HG03457 (cell line): ENCODE results near the gene UBE3D.
"Not testable (repeated sequence)": the region's sequence is repeated elsewhere in the genome, so short reads cannot be mapped to it uniquely, and the experiment has no call there.

Experiments used
- ATAC-seq: cut with Tn5 transposase; IDR thresholded peaks from one replicate; pipeline ENCODE4 v1.9.1; 2021; ENCODE audit warnings: moderate number of reproducible peaks; ENCODE audit not compliant: unreplicated experiment

UBE3D gene

DNA sequence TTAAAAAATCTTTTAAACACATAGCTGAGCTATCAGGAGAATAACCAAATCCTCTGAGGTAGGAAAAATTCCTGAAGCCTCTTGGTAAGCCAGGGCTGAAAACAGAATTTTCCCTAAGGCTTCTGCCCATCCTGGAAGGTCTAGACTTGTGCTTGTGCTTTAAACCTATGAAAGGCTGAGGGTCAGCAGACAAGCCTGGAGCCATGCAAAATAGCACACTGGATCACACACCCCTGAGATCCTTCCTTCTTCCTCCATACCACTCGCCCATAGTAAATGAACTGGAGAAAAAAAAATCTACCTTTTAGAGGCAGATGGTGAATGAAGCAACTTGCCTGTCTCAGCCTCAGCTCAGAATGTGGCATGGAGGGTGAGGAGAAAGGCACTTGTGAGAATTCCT, 144.4 kb downstream of the UBE3D start:
- ATAC-seq, result no peak

DNA sequence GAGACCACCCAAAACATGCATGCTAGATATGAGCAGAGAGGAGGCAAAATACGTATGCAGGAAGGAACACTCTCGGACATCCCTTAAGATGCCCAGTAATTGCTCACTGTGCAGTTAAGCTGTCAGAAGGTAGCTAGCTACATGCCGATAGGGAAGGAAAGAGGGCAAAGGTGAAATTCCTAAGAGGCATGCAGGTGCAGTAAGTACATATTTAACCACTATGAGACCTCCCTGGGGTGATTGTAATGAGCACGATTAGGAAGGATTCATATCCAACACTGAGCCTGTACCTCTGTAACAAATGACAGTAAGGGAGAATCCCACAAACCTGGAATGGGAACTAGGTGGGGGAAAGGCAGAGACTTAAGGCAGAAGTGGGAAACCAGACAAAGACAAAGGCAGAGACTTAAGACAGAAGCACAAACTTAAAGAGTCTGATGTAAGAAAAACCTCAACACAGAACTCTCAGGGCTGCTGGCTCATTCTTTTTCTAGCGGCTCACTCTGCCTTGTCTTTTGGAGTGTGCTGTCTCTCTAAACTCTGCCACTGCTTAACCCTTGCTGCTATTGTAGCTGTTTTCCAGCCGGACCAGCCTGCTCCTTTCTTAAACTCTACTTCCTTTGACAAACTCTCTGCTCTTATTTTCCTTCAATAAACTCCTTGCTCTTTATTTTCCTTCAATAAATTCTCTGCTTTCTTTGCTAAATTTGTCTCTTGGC, 148.1 kb downstream of the UBE3D start:
- ATAC-seq, result no peak

DNA sequence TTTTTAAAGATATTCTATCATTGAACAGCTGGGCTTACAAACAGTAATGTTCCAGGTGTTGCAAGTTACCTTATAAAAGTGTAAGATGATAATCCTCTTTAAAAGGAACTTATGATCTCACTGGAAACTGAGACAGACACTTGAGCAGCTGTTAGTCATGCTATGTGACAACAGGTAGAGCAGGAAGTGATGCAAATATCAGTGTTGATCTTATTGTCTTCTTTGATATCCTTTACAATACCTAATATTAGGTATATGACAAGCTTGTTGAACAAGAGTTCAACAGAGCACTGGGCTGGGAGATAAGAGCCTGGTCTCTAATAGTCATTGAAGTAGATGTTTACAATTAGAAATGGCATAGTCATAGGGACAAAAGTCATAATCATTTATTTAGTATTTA, 150.0 kb downstream of the UBE3D start:
- no peak for ATAC-seq

DNA sequence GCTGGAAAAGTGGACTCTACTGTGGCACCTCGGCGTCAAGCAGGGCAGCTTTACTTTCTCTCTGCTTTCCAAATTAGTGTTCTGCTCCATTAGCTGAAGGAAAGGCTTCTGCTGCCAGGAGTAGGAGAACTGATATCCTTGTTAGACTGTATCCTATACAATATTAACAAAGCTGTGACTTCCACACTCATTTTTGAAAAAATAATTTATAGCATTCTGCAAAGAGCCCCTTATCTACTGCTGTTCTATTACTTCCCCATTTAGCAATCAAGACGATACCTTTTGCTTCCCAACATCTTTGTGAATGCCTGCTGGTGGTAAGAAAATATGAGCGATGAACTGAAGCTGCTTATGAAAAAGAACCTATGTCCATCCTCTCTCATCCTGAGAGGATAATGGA, 151.1 kb downstream of the UBE3D start:
- no peak for ATAC-seq

DNA sequence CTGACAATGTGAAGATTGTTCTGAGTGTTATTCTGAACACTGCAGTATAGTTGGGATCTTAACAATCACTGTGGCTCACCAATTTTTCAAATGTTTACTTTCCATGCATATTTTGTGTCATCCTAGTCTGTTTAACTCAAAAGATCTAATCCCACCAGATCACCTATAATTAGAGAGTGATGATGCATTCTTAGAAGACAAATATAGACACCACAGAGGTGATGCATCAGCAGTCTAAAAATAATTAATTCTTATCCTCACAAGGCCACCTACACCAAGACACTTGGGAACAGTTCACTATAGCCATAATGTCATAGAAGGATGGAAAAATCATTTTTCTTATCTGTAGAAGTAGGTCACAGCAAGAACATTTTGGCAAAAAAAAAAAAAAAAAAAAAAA, 154.8 kb downstream of the UBE3D start:
- ATAC-seq, result no peak

DNA sequence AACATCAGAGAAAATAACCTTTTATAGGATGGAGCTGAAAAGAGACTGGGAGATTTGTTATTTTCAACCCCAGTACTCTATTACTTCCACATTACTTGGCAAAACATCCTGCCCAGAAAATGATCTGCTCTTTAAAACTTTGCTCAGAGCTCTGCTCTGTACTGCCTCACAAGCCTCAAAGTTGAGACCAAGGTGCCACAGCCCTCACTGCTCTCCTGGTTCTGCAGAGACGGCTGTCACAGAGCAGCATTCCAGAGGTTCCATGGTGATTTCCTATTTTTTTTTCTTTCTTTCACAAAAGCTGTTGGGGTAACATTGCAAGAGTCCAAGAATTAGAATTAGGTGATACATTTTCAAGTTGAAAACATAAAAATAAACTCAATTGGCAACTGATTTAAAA, 155.2 kb downstream of the UBE3D start:
- ATAC-seq, result no peak

DNA sequence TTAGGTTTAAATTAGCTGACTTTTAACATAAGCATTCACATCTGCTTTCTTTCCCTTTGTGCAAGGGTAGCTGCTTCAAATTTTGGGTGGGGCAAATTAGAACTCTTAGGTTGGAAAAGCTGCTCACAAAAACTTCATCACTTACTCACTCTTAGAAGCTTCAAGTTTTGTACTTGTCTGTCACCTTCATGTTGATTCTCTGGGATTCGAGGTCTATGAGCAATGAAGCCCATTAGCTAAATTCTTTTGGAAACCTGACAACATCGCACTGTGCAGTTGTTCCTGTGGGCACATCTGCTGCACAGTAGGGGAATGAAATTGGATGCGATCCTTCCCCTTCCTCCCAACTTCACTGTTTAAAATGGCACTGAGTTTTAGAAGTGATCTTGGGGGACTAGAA, 156.1 kb downstream of the UBE3D start:
- ATAC-seq, result no peak

DNA sequence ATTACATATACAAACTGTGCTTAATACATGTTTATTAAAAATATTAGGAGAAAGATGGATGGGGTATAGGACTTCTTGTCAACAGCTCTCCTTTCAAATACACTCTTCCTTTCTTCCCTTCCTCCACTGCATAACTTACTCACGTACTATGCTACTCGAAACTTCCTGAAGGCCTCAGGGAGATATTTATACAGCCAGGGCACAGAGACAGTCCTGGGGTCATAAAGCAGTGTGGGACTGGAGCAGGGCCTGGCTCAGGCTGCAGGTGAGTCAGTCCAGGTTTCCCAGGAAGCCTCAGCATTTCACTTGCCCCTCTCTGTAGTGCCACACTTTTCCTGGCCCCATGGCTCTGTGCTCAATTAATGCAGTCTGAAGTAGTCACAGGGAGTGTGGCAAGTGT, 157.0 kb downstream of the UBE3D start:
- no peak for ATAC-seq

DNA sequence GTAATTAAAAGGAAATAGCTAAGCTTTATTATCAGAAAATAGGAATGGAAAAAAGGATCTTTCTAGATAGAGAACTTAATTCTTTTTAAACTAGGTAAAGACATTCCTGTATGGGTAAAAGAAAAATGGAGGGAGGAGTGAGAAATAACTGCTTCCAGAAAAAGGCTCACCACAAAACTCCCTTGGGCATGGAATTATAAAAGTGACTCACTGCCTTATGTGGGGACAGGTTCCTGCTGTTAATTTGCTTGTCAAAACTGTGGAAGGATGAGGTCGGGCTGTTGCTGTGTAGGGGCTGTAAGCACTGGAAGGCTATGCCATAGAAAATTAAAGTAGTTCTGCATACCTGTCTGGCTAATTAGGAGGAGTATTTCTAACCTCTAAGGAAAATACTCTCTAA, 158.7 kb downstream of the UBE3D start:
- no peak for ATAC-seq

DNA sequence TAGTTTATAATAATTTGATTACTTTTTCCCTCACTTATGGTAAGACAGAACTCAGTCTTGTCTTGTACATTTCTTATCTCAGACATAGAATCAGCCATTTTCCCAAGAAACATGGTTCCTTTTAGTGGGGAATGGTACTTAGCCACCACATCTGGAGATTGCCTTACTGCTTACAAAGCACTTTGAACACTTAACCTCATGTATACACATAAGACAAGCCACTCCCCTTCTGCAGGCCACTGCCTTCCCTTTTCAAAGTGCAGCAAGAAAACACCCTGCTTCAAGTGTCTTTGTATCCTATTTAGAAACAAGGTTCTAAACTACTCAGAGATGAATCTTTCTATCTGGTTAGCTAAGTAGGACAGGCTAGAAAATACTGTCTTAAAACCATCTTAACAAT, 159.2 kb downstream of the UBE3D start:
- ATAC-seq, result no peak

DNA sequence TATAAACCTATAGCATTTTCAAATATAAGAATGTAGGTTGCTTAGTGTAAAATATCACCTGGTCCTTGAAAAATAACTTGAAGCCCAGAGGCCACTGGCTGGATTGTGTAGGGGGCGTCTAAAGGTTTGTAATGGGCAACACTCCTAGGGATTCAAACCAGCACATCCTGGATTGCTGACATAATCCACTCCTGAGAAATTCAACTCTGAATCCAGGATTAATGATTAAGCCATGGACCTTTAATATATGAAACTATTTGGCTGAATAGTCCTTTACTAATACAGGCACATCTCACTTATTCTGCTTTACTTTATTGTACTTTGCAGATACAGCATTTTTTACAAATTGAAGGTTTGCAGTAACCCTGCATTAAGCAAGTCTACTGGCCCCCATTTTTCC, 160.8 kb downstream of the UBE3D start:
- ATAC-seq, result no peak

DNA sequence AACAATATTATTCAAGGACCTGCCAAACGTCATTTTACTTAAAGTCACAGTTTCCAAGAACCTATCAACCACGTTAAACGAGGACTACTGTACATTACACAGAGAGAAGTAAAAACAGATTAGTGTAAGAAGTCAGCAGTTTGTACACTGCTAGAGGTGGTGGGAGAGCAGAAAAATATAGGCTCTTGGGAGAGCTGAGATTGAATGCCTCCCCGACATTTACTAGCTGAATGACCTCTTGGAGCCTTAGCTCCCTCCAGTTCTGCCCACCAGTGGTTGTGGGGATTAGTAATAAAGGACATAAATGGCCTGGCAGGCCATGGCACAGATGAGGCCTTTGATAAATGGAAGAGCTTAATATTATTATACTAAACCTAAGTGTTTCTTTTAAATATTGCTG, 161.4 kb downstream of the UBE3D start:
- ATAC-seq, result no peak

DNA sequence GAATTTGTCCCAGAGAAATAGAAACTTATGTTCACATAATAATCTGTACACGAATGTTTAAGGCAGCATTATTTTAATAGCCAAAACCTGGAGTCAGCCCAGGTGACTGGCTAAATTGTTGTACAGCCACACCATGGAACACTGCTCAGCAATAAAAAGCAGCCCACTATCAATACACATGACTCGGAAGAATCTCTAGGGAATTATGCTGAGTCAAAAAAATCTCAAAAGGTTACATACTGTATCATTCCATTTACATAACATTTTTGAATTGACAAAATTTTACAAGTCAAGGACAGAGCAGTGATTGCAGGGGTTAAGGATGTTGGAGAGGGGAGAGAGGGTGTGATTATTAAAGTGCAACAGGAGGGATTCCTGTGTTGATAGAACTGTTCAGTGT, 163.4 kb downstream of the UBE3D start:
- ATAC-seq, result no peak

DNA sequence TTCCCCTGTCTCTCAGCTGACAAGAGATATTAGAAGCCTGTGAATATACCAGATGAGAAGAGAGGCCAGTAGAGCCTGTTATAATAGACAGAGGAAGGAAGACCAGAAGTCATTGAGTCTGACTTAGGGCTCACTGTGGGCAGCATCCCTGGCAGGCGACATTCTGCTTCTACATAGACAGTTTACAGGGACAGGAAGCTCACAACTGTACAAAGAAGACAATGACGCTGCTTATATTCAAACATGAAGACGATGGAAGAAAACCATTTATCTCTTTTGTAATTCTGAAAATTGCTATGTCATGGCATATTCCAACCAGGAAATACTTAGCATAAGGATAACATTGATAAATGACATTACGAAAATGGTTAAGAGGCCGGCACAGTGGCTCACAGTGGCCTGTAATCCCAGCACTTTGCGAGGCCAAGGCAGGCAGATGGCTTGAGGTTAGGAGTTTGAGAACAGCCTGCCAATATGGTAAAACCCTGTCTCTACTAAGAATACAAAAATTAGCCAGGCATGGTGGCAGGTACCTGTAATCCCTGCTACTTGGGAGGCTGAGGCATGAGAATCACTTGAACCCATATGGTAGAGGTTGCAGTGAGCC, 170.9 kb downstream of the UBE3D start:
- ATAC-seq, result no peak

DNA sequence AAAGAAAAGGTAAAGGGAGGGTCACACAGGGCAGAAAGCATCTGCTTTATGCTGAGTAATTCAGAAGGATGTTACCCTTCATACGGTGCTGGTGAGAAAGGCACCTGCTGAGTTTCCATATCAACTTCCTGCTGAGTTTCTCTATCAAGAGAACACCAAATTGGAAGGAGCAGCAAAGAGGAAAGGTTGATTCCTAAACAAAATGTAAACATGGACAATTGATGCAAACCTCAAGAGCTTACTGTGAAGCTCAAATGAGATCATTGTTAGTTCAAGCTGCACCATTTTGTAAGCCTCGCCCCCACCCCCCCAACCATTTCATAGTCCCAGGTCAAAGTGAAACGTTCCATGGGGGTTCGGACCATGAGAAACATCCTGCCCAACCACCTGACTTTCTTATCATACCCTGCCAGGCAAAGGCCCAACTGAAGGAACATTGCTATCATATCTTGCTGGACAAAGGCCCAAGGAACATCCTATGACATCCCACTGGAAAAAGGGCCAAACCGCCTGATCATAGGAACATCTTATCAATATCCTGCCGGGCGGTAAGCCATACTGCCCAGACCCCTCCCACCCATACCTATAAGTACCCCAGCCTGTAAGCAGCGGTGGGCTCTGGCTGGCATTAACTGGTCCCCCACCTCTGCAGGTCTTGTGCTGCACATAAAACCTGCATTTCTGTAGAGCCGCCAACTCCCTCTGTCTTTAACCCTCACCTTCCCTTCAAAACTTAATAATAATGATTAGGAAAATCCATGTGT, 171.6 kb downstream of the UBE3D start:
- ATAC-seq, result no peak

DNA sequence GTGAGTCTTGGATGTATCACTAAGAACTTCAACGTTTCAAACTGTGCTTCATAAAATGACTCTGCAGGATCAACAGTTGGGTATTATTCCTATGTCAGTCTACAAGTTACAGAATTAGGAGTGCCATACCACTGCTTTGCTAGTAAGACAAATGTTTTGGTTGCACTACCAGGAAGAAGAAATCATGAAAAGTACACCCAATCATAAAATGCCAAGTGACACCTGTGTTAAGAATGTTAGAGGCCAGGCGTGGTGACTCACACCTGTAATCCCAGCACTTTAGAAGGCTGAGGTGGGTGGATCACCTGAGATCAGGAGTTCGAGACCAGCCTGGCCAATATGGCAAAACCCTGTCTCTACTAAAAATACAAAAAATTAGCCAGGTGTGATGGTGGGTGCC, 174.1 kb downstream of the UBE3D start:
- ATAC-seq, result not testable (repeated sequence)

DNA sequence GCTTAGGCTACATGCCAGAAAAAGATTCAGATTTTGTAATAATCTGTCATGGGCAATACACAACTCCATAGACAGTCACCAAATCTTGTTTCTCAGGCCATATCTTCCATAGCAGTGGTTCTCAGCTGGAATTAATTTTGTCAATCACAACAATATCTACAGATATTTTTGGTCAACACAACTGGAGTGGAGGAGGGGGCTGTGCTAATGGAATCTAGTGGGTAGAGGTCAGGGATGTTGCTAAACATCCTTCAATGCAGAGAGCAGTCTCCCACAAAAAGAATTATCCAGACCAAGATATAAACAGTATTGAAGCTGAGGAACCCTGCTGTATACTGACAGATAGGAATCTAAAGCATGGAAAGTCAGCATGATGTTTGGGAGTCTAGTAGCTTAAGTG, 174.6 kb downstream of the UBE3D start:
- ATAC-seq, result no peak

DNA sequence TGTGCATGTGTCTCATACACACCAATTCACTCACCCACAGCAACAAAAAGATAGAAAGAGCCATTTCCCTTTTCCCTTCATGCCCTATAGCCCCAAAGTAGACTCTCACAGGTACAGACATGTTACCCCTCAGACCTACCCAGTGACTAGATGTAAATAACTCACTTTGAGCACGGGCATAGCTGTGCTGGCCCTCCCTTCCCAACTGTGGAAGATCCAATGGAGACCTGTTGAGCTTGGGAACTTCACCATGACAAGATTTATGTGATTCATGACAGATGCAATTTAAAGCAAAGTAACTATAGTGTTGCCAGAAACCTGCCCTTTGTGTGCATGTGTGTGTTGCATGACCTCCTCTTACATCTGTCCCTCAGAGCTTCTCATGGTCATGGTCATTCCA, 175.4 kb downstream of the UBE3D start:
- ATAC-seq, result no peak

DNA sequence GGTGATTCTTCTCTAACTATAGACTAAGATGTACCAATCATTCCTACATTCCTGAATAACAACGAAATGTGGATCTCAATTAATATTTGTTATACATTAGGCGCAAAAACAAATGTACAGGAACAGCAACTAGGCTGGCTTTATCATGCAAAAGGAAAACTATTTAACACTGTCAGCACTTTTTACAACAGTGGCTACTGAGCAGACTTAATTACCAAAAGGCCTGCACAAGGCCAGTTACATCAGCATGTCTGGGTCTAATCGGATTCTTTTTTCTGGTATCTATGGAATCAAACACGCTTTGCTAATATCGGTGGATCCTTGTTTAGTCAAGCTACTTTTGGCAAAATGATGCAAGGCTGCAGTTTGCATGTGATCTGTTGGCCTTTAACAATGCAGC, 176.5 kb downstream of the UBE3D start:
- no peak for ATAC-seq

DNA sequence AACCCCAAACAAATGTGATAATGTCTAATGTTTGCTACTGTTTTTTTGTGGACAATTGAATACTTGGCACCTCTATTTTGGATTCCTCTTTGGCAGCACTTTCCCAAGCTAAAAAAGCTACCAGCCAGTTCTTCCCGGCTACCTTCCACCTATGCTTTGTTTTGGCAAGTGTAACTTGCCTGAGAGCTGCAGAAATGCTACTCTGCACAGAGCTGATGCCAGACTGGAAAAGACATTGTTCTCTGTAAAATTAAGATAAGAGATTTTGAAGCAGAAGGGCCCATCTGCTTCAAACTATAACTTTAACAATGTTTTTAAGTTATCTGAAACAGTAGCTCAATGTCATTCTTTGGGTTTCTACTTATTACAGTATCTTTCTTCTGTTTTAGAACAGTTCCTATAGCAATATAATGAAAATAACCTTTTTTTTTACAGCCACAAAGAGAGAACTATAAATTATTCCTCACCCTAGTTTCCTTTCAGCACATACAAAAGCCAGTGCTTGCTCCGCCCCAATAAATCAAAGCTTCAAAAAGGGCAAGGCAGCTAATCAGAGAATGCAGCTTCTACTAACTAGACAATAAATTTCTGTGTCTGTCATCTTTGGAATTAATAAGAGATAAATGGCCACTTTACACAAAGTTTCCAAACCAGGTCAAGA, 183.1 kb downstream of the UBE3D start:
- no peak for ATAC-seq

DNA sequence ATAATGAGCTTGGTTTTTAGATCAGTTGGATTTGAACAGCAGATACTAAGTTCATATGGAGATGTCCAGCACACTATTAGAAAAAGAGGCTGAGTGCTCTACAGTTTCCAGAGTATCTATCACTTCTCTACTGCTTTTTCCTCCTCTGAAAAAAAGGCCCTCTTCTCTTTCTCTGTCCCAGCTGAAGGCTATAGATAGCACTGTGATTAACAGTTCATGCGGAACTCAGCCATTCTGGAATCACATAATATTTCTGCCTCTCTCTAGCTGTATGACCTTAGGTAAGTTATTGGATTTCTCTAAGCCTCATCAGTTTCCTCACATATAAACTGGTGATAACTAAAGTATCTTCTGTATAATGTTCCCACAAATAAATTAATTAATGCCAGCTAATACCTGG, 184.1 kb downstream of the UBE3D start:
- no peak for ATAC-seq

DNA sequence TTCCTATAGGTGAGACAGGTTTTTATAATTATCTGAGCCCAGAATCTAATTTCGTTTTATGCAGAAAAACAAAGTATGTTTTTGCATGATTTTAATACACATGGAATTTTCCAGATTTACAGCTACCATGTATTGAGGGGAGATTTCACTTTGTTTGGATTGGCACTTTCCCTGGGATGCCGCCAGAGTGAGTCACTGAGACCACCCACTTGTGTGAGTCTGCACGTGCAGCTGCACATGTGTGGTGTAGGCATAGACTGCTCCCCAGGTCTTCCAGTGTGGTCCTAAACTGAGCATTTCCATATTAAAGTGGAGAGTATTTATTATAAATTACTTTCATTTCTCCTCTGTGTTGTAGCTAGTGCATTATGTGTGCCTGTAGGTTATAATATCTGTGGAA, 186.8 kb downstream of the UBE3D start:
- no peak for ATAC-seq
